Embryonic facial prominence (tissue), 1 donor: ENCODE measurements around the gene TESMIN.

Experiments used
- DNase-seq: peaks from one replicate; pipeline ENCODE4 v3.0.0-alpha.2; 2016; ENCODE audit errors: extremely low spot score

Gene TESMIN

DNA sequence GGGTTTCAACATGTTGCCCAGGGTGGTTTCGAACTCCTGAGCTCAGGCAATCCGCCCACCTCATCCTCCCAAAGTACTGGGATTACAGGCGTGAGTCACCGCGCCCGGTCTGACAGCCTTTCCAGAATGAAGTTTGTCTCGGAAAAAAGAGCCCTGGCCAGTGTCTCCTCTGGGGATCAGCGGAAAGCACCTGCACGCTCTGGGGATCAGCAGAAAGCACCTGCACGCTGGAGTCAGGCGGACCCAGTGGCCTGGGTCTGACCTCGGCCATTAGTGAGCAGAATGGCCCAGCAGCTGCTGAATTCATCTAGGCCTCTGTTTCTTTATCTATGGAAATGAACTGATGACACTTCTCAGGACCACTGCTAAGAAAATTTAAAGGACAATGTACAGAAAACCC is 10.5 kb upstream of the TESMIN start:
- DNase-seq = no peak

DNA sequence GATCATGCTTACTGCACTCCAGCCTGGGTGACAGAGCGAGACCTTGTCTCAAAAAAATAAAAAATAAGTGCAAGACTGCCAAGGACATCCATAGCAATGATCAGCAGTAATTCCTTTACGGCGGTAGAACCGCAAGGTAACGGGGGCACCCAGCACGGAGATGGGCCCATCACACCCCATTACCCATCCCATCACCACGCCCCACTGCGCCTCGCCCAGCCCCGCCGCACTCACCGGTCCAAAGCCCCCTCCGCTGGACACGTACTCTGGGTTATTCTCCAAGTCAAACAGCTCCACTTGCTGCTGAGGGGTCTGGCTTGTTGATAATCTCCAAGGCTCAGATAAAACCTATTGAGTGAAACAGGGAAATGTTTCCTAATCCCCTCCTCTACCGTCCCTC is 8.7 kb upstream of the TESMIN start:
- no peak for DNase-seq

DNA sequence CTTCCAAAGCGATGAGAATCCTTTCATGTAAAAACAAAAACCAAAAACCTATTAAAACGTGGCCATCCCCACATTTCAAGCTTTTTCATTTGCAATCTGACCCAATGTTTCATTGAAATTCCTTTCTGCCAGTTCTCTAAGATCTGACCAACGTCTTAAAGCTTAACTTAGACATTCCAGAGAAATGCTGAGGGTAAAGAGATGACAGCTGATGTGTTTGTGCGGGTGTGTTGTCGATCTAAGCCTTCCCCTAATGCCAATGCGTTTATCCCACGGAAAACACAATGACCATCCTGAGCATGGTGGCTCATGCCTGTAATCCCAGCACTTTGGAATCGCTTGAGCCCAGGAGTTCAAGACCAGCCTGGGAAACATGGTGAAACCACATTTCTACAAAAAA is 6.4 kb upstream of the TESMIN start:
- no peak for DNase-seq

DNA sequence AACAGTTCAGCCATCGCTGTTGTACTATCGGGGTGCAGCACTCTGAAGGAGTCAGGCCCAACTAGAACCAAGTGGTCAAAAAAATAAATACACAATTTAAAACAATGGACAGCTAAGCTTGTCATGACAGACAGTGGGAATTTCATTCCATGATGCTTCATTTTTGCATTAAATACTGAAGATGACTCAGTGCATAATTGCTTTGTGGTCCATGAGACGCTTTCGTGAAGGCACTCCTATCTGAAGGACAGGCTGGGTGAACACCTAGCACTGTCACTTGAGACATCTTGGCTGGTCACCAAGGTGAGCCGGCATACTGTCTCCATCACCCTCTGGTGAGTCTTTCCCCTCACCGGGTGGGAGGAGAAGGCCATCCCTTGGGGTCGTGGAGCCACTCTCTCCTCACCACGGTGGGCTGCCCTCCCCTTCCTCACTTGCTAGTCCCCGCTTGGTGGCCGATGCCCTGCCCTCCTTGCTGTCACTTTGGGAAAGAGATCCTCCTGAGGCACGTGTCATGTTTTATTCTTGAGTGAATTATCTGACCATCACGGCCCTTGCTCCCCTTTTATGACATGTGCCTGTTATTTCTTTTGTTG is 4.9 kb upstream of the TESMIN start:
- no peak for DNase-seq

DNA sequence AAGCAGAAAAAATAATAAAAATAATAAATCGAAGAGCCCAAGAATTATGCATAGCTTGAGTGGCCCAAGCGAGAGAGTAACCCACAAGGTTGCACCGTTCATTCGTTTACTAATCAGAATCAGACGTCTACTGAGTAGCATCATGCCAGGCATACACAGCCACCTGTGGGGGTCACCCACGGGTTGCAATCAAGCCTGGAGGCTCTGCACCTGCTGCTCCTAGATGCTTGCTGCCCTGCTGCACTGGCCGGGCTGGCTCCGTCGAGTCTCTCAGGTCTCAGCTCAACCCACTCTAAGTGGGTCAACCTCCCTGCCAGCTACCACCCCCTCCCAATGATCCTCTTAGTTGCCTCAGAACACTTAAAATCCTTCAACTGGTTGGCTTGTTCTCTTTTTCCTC is 2.0 kb upstream of the TESMIN start:
- DNase-seq = no peak

DNA sequence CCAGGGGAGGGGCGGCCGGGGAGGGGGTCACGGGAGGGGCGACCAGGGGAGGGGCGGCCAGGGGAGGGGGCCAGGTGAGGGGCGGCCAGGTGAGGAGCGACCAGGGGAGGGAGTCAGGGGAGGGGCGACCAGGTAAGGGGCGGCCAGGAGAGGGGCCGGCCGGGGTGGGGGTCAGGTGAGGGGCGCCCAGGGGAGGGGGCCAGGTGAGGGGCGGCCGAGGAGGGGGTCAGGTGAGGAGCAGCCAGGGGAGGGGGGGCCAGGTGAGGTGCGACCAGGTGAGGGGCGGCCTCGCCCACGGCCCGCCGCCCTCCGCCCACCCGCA is 355 bp downstream of the TESMIN start:
- DNase-seq = no peak

DNA sequence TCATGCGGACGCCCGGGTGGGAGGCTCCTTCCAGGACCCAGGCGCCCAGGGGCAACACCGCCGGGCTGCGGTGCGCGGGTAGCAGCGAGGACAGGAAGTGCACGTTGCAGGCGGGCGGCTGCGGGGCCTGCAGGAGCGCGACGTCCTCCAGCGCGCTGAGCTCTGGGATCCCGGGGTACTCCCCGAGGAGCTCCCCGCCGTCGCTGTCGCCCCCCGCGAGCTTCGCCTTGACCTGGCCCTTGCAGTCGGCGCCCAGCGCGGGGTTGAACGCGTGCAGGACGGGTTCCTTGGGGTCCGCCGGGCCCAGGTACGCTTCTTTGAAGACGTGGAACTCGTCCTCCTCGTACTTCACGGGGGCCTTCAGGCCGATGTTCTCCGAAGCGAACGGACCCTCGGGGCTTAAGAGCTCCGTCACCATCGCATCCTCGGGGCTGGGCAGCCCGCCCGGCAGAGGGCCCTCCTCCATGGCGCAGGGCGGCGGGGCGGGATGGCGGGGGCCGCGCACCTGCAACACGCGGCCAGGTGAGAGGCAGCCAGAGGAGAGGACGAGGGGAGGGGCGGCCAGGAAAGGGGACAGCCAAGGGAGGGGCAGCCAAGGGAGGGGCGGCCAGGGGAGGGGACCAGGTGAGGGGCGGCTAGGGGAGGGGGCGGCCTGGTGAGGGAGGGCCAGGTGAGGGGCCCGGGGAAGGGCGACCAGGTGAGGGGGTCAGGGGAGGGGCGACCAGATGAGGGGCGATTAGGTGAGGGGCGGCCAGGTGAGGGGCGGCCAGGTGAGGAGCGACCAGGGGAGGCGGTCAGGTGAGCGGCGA is 921 bp downstream of the TESMIN start:
- DNase-seq = no peak

DNA sequence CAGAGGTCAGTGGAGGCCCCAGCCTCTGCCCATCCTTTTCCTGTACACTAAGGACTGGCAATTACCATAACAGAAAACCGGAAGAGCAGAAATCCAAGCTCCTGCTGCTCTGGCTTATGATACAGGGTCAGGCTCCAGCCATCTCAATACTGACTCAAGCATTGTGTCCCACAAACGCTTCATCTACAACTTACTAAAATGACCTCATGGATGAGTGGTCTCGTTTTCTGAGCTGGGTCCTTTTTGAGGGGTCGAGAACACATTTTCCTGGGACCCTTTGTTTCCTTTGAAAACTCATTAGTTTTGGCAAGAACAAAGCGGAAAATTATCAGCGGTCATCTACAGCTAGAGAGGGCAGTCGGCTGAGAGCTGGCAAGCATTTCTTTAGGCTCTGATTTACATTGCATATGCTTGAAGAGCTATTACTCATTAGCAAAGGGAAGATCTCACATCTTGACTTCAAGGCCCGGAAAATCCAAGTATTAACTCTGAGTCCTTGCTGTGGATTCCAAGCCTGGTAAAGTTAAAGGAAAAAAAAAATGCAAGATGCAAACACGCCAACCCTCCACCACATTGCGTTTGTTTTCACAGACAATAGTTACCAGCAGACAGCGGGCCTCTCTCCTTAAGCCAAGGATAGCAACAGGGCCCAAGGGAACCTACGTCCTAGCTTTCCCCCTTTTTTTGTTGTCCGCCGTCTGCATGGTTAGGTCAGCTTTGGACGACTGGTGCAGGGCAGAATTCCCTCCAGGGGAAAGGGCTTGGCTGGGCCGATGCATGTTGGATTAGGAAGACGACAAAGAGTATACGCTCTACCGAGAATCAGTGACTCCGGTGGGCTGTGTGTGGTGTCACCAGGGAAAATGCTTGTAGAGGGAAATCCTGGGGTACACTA is 1.8 kb downstream of the TESMIN start:
- DNase-seq = no peak

DNA sequence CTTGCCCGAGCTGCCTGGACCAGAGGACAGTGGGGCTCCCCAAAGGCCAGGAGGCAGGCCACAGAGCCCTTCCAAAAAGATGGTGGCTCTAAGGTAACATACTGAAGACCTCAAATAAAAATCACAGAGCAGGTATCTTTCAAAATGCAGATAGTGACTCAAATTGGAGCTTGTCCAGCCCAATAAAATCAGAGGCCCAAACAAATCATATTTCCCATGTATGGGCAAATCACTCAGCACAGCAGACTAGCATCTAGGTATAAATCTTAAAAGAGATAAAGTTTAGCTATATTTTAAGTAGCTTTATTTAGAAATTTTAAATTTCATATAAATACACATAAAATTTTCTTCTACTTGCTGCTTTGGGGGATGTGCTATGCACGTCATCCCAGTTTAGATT is 3.3 kb downstream of the TESMIN start:
- DNase-seq = no peak

DNA sequence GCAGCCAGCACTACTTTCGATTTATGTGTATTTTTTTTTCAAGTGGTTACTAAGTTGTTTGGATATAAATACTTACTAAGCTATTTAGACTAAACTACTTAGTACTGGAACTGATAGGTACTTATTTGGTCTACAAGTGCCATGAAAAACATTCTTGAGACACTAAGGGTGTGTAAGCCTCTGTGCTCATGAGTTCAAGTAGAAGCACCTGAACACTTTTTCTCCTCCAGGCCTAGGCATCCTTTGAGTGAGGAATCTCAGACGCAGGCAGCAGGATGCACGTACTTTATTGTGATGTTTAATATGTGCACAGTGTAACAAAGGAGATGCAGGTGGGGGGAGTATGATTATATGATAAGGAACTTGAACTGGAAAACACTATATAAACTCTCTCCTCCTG is 7.8 kb downstream of the TESMIN start:
- no peak for DNase-seq

DNA sequence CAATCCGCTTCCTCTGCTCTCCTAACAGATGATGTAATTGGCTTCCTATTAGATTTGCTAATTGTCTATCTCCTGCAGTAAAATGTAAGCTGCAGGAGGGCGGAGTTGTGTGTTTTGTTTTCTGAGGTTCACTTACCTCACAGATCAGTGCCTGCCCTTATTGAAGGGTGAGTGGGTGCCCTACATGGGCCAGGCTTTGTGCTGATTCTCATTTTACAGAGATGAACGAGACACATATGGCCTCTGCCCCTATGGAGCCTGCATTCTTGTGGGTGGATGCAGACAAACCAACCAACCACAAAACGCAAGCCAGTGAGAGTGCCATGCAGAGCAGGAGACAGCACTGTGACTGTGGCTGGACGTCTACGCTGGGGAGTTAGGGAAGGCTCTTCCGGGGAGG is 9.9 kb downstream of the TESMIN start:
- DNase-seq = no peak

DNA sequence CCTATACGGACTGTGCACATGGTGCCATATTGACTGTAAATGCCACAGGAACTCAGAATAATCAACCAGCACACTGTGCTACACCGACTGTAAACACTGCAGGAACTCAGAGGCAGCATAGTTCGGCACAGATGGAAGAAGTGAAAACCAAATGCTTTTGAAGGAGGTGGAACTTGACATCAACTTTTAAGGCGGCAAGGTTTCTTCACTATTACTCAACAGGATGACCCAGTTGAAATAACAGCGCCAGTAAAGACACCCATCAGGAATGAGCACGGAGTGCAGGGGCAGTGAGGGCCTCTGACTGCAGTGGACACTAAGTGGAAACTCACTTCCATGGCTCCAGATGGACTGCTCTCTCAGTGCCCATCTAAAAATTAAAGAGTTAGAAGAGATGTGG is 15.7 kb downstream of the TESMIN start:
- DNase-seq = no peak

DNA sequence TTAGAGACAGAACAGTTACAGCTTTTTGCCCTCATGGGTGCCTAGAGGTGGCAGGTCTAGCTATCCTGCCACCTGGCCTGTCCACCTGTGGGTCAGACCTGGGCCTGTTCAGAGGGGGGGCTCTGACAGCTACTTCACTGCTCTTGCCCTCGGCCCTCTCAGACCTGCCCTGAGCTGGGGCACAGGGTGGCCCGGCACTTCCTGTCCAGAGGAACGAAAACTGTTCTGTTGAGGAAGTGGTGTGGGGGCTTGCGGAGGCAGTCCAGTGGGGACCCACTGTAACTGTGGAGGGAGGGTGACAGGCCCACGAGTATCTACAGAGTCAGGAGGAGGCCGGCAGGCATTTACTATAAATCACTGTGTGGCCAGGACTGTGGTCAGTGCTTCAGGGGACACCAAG is 16.2 kb downstream of the TESMIN start:
- DNase-seq = no peak

DNA sequence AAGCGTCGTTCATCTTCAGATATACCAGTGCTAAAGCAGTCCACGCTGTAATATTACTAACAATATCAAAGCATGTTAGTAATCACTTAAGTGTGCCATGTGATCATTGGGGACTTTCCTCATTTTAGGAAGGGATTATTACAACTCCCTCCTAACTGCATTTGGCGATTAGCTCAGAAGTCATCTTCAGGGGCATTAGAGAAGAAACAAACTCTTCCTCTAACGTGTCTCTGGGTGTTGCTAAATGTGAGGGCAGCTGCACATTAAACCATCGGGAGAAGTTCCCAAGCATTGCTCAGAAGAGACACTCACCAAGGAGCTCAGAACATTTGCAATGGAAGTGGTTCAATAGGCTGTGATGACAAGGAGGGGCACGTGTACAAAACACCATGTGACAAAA is 17.2 kb downstream of the TESMIN start:
- DNase-seq = no peak

DNA sequence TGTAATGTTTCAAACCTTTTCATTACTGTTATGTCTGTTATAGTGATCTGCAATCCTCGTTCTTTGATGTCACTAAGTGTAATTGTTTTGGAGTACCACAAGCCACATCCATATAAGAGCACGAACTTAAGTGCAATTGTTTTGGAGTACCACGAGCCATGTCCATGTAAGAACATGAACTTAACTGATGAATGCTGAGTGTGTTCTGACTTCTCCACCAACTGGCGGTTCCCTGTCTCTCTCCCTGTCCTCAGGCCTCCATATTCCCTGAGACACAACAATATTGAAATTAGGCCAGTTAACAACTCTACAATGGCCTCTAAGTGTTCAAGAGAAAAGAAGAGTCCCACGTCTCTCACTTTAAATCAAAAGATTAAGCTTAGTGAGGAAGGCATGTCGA is 23.5 kb downstream of the TESMIN start:
- DNase-seq = no peak

DNA sequence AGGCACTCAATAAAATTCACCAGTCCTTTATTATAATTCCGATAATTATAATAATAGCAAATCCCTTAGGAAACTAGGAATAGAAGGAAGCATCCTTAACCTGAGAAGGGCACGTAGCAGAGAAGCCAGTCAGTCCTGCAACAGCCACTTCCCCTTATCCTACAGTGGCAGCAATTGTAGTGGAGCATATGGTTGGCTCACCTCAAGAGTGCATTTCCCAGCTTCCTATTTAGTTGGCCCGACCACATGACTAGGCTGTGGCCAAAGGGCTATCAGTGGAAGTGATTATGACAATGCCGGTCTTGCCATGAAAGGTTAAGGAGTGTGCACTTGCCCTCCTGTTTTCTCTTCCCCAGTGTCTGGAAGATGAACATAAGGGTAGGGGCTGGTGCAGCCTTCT is 27.0 kb downstream of the TESMIN start:
- no peak for DNase-seq

DNA sequence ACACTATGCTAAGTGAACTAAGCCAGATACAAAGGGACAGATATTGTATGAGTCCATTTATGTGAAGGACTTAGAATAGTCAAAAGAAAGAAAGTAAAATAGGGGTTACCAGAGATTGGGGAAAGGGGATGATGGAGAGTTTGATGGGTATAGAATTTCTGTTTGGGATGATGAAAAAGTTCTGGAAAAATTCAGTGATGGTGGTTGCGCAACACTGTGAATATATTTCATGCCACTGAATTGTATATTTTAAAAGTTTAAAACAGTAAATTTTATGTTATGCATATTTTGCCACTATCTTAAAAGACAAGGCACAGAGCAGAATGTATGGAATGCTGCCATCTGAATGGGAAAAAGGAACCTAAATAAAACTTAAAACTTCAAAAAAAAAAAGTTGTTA is 29.2 kb downstream of the TESMIN start:
- no peak for DNase-seq

DNA sequence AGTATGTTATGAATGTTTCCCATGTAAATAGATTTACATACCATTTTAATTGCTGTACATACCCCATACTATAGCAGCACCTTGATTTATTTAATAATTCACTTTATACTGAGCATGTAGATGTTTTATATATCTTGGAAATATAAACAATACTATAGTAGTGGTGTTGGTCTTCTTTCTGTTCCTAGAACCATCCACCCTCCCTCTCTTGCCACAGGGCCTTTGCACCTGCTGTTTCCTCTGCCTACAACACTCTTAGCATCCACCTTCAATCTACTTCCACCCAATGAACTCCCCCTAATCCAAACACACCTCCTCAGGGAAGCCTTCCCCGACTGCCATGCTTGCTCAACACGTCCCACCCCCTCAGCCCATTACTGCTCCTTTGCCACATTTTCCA is 30.2 kb downstream of the TESMIN start:
- no peak for DNase-seq

DNA sequence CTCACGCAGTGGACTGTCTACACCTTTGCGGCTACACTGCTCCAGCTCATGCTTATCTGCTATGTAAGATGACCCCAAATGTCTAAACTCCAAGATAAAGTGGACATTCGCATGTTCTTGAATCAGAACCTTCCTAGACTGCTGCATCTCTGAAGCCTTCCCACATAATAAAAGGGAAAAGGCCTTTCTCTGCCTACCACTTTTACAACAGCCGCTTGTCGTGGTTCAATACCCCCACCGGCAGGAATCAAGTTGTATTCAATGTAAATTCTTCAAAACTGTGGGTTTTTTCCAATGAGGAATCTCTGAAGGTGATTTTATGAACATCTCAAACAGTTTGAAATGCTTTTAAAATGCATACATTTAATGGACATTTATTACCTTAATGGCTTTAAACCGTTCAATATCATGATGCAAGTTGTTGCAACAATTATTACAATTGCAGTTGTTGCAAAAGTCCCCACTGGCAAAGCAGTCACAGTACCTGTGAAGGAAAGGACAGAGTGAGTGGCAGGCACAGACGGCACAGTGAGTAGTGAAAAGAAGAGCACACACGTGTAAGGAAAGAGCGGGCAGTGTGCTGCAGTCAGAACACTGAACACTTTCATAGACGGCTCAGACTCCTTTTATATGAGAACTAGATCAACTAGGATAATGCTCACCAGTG is 35.7 kb downstream of the TESMIN start:
- no peak for DNase-seq

DNA sequence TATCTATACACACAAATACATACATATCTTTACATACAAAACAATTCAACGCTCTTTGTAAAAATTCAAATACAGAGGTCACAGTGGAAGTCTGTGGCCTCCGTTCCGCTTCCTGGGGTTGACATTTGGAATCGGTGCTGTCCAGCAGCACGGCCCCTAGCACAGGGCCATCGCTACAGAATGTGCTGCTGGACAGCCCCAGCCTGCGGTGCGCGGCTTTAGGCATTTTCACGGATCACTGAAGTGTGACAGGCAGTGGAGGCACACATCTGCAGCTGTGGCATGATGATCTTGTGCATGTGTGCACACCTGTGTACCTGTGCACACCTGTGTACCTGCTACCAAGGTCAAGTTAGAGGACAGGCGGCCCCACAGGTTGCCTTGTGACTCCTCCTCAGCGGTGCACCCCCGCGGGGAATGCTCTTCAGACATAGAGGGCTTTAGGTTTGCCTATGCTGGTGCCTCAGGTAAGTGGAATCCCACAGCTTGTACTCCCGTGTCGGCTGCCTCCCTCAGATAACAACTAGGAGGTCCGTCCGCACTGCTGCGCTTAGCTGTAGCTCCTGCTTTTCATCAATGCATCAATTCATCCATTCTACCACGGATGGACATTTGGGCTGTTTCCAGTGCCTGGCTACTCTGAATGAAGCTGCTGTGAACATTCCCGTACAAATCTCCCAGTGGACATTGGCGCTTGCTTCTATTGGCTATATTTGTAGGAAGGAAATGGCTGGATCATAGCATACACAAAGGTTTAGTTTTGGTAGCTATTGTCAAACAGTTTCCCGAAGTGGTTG is 37.1 kb downstream of the TESMIN start:
- DNase-seq = no peak

DNA sequence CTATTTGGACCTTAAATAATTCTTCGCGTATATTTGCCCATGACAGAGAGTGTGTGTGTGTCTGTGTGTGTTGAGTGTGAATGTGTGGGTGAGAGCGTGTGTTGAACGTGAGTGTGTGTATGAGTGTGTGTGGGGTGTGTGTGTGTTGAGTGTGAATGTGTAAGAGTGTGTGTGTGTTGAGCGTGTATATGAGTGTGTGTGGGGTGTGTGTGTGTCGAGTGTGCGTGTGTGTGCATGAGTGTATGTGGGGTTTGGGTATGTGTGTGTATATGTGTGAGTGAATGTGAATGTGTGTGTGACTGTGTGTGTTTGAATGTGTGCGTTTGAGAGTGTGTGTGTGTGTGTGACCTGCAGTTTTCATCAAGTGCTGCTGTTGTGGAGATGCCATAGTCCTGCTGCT is 40.2 kb downstream of the TESMIN start:
- no peak for DNase-seq

DNA sequence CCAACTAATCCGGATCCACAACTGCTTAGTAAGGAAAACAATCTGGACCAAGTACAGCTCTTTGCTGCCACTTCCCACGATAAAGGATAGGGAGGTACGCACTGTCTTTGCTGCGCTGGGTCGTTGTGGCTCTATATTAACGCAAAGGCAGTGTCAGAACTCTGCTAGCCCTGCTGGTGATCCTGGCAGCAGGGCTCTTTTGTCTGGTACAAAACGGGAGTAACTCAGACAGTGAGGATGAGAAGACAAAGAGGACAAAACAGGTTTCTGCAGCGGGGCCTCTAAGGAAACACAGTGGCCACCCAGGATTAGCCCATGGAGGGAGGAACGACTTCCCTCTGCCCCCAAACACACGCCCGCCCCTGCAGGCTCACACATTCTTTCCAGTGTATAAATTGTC is 40.9 kb downstream of the TESMIN start:
- DNase-seq = no peak
